ENCODE results near the gene GEMIN8.

The GEMIN8 gene

DNA sequence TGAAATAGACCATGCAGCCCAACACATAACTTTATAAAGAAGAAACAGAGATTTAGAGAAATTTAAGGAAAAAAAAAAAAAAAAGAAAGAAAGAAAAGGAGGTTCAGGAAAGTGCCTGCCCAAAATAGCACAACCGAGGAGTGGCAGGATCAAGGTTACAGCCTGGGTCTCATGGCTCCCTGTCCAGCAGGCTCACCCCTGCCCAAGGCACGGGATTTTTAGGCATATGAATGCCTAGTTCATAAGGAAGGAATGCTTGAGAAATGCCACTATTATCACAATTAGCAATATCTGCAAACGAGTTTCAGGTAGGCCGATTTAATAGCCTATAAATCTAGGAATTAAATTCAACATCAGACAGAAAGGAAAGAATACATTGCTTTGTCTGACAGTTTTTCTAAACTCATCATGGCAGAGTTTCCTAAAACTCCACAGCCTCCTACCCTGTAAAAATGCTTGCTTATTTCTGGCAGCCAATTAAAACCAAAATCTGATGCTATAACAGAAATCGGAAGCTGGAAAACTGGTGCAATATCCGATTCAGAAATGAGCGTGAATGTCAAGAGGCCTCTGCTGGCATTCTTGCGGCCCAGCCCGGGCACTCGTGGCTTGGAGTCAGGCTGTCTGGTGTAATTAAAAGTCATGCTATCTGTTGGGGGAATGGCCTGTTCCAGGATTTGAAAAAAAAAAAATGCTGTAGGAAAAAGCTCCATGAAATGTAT is 63.5 kb downstream of the GEMIN8 start:
- Histone ChIP-seq H3K9ac (no peak overlapping the region), H3K4me2 (no peak overlapping the region), H3K27ac (no peak overlapping the region), H3K4me1 (no peaks in the 10 kb centered on the region), H3K27me3 (peaks cover 81% of the 10 kb centered on the region), H4K20me1 (peaks cover 5% of the 10 kb centered on the region; the same call in 1 of the 2 replicates), H3K9me3 (no peaks in the 10 kb centered on the region; the same call in 1 of the 2 replicates), H3K4me3 (no peak overlapping the region), H3K36me3 (no peaks in the 10 kb centered on the region)
- no peak for TF ChIP-seq Cebpa-rat (IDR thresholded peaks at IDR 0.05)

GRCh38 chrX:13965531-13965930 is 64.2 kb downstream of the GEMIN8 start:
- Histone ChIP-seq H3K27ac (no peak overlapping the region), H3K9ac (no peak overlapping the region), H3K4me3 (no peak overlapping the region), H4K20me1 (peaks cover 5% of the 10 kb centered on the region; the same call in 1 of the 2 replicates), H3K9me3 (no peaks in the 10 kb centered on the region), H3K27me3 (peaks cover 88% of the 10 kb centered on the region), H3K4me2 (no peak overlapping the region), H3K4me1 (no peaks in the 10 kb centered on the region), H3K36me3 (no peaks in the 10 kb centered on the region)
- TF ChIP-seq Cebpa-rat (IDR thresholded peaks at IDR 0.05) = no peak

DNA sequence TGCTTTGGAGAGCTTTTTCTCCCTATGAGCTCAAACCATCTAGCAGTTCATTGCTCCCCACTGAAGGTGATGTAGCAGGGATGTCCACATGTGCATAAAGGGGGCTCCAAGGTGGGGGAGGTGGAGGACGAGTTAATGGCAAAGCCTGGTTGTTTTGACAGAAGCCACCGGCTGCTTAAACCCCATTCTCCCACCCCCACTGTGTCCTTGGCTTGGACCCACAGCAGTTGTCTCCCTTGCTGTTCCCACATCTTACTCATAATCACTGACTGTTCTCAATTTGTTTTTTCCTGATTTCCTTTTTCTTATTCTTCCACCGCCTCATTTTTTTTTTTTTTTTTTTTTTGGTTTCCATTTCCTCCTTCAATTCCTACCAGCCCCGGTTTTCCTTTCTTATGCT is 72.7 kb downstream of the GEMIN8 start:
- Histone ChIP-seq H3K9ac (no peak overlapping the region), H3K4me2 (no peak overlapping the region), H3K4me1 (peaks cover 13% of the 10 kb centered on the region), H3K27me3 (peaks cover 95% of the 10 kb centered on the region), H4K20me1 (no peaks in the 10 kb centered on the region), H3K9me3 (peaks cover 21% of the 10 kb centered on the region), H3K27ac (no peak overlapping the region), H3K36me3 (no peaks in the 10 kb centered on the region), H3K4me3 (no peak overlapping the region)
- no peak for TF ChIP-seq Cebpa-rat (IDR thresholded peaks at IDR 0.05)

Measured in BLaER1 (cell line).